Hematopoietic multipotent progenitor cell treated with erythropoietin and hydrocortisone succinate and interleukin-3 and kit ligand, for 17 days (in vitro differentiated cells): ENCODE data around the gene CELA2B.
"Not testable (repeated sequence)": the region's sequence is repeated elsewhere in the genome, so short reads cannot be mapped to it uniquely, and the experiment has no call there.

ENCODE experiments used
- DNase-seq: peaks from one replicate; pipeline ENCODE4 v3.0.0-alpha.2; 2015; ENCODE audit warnings: low spot score

Gene CELA2B

GRCh38 chr1:15501208-15502032 is 25.5 kb downstream of the CELA2B start:
- DNase-seq: peak; percentile 54

- no peak for DNase-seq
Measured at GRCh38 chr1:15504436-15504835, 28.5 kb downstream of the CELA2B start.

DNA sequence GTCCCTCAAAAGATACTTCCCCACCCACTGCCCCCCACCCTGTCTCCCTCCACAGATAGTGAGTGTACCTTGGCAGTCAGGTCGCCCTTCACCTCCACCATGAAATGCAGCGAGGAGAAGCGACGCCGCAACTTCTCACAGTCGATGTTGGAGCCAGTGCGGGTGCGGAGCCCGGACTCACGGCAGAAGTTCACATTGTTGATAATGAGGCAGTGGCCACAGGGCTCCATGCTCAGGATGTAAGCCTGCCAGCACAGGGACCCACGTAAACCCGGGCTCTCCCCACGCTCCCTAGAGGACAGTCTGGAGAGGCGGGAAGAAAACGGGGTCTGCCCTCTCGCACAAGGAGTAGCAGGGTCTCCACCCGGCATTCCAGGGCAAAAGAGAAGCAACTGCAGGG is 30.9 kb downstream of the CELA2B start:
- DNase-seq: no peak

- DNase-seq: no peak
Measured at GRCh38 chr1:15507278-15507677, 31.4 kb downstream of the CELA2B start.

DNA sequence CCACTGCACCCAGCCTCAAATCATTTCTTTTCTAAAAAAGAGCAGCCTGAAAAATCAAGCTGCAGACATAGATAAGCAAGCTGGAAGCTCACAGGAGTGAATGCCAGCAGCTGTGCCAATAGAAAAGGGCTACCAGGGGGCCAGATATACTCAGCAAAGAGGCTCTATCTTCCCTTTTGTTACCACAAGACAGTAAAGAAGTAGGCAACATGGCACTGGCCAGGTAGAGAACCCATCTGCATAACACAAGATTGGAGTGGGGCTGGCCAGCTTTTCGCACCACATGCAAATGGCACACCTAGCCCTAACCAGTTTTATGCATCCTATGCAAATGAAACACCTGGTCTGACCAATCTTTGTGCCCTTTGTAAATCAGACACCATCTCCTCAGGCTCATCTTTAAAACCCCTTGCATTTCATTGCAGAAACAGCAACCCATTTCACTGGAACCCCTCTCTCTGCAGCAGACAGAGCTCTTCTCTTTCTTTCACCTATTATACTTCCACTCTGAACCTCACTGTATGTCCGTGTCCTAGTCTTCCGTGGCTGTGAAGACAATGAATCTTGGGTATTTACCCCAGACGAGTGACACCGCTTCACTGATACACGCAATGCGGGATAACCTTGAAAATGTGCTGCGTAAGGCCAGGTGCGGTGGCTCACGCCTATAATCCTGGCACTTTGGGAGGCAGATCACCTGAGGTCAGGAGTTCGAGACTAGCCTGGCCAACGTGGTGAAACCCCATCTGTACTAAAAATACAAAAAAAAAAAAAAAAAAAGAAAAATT is 33.0 kb downstream of the CELA2B start:
- no peak for DNase-seq

GRCh38 chr1:15509586-15509985 is 33.7 kb downstream of the CELA2B start:
- DNase-seq: no peak

GRCh38 chr1:15510611-15511405 is 34.9 kb downstream of the CELA2B start:
- DNase-seq: no peak

GRCh38 chr1:15513192-15513591 is 37.3 kb downstream of the CELA2B start:
- no peak for DNase-seq

DNA sequence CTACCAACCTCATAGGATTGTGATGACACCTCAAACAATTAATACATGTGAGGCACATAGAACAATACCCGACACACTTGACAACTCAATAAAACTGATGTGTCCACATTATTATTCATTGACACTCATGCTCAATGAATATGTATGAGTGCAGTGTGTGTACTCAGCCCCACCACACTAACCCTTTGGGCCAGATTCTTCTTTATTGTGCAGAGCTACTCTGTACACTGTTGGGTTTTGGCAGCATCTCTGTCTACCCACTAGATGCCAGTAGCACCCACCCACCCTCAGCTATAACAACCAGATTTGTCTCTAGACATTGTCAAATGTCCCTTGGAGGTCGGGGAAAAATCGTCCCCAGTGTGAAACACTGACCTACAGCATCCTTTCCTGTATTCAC is 38.0 kb downstream of the CELA2B start:
- no peak for DNase-seq

- DNase-seq: not testable (repeated sequence)
Measured at GRCh38 chr1:15514557-15514956, 38.7 kb downstream of the CELA2B start.

DNA sequence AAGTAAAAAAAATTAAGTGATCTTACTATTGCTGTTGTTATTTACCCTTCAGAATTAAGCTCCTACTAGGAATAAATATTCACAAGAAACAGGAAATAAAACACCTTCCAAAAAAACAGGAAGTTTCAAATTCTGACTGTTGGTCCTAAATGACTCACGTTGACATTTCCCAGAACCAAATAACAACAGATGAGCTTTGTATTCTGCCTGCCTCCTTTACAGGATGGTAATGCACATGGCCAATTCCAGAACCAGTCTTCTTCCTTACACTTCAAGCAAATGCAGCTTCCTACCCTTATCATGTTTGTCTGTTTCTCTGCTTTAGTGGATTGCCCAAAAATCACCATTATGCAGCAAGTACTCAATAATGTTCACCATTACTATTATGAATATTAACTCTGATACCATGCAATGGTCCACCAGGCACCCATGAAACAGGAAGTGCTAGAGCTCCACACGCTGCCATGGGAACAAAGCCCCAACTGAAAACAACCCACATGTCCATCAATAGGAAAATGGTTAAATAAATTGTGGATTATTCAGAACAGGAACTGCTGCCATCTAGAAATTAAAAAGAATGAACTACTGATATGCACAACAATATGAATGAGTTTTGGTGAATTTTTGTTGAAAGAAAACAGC is 39.2 kb downstream of the CELA2B start:
- DNase-seq: no peak

- DNase-seq: no peak
Measured at GRCh38 chr1:15519625-15520024, 43.7 kb downstream of the CELA2B start.

DNA sequence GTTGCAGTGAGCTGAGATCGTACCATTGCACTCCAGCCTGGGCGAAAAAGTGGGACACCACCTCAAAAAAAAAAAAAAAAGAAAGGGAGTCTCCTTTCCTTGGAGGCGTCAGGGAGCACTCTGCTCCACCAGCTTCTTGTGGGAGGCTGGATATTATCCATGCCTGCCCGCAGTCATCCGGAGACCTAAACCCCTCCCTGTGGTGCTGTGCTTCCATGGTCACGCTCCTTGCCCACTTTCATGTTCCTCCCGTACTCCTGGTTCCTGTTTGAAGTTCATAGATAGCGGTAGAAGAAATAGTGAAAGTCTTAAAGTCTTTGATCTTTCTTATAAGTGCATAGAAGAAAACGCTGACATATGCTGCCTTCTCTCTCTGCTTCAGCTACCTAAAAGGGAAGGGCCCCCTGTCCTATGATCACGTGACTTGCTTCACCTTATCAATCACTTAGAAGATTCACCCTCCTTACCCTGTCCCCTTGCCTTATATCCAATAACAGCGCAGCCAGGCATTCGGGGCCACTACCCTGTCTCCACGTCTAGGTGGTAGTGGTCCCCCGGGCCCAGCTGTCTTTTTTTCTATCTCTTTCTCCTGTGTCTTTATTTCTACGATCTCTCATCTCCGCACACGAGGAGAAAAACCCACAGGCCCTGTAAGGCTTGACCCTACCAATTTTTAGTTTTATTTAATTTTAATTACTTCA is 45.5 kb downstream of the CELA2B start:
- DNase-seq: not testable (repeated sequence)

DNA sequence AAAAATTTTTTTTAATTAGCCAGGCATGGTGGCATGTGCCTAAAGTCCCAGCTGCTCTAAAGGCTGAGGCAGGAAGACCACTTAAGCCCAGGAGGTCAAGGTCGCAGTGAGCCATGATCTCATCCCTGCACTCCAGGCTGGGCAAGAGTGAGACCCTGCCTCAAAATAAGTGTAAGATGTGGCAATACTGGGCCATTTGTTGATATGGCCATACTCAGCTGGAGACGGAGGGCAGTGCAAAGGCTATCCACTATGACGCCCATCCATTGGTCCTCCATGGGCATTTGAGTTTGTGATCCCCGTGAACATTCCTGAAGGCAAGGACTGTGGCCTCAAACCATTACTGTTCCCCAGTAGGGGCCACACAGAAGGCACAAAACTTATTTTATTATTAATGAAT is 46.6 kb downstream of the CELA2B start:
- no peak for DNase-seq

DNA sequence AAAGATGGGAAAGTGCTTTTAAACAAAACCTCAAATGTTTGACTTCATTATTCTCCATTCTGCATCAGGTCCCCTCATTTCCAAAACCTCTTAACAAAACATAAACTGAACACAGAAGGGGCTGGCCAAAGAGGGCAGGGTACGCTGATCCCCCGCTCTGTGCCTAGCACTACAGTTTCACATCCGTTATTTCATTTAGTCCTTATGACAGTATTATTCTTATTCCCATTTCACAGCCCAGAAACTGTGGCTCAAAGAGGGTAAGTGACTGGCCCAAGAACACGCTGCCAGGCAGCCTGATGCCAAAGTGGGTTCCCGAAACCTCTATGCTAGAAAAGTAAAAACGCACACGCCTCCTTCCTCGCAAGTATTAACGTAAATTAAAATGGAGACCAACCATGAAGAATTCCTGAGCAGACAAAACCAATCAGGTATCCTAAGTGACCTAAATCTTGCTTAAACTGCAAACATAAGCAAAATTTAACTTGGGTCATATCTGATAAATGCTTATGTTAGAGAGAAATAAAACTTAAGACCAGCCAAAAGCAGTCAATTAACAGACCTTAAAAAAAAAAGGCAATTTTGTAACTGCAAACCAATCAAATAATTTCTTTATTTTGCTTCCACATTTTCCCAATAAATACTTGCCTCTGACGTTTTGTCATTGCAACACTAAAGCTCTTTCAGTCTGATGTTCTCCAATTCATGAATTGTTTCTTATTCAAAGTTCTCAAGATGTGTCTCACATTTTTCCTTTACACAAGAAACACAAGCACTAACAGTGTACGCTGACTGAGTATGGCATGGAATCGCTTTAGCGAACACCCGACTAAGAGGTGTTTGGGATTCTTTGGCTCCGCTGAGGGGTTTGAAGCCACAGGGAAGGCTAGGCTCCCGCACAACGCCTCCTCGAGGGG is 47.5 kb downstream of the CELA2B start:
- no peak for DNase-seq

GRCh38 chr1:15524021-15524282 is 48.0 kb downstream of the CELA2B start, which contains the start of gene CASP9:
Gene CASP9 (minus strand): TSS chr1:15524215. CDS start chr1:15524200, 15 bp downstream.
- DNase-seq: no peak

- peak; percentile 99 for DNase-seq
Measured at GRCh38 chr1:15524283-15525049, 48.6 kb downstream of the CELA2B start.

DNA sequence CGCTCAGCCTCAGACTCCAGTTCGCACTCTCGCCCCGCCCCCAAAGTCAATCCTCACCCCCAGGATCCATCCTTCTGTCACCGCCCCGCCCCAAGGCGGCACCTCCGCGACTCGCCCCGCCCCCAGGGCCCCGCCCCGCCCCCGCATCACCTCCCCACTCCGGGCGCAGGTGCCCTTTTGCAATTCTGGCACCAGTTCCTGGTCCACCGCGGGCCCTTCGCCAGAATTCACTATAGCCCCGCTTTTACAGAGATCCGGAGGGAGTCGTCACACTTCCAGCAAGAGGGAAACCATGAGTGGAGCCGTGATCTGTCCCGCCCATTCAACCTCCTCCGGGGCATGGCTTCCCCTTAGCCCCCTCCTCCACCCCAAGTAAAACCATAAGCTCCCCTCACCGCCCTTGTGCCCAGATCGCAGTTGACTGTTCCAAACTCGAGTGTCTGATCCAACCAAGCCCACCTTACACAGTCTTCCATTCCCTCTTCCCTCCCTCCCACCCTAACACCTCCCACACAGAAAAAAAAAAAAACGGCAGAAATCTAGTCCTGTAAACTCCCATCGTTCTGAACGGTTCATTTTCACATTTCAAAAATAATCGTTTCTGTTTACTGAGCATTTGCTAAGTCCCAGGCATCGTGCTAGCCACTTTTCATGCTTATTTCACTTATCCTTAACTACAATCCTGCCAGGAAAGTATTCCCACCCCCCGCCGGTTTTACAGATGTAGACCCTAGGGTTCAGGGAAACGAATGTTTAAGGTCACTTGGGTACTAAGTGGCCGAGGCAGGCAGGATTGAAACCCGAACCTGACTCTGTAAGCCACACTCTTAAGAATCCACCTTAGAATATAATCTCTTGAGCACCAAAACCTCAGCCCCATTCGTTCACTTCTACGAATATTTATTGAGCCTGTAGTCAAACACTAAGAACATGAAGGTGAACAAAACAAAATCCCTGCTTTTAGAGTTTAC is 49.4 kb downstream of the CELA2B start:
- DNase-seq: peak; percentile 59
